HEK293T (cell line): ENCODE results near the gene CRYGS.

Experiments
- CTCF ChIA-PET: fragments of 350-600 bp; formaldehyde crosslinking; extraction: SDS; loops from one replicate; lab custom pipeline; 2021; ENCODE audit warnings: antibody characterized with exemption, inconsistent platforms; lab: Yijun Ruan, JAX
- POLR2A ChIA-PET: fragments of 350-600 bp; formaldehyde crosslinking; extraction: SDS; loops from one replicate; lab custom pipeline; 2020; ENCODE audit warnings: antibody characterized with exemption, inconsistent platforms; lab: Yijun Ruan, JAX
- DNase-seq: peaks from one replicate; pipeline ENCODE4 v3.0.0; 2012; ENCODE audit warnings: mixed read lengths; ENCODE audit errors: extremely low spot score
- ARNT ChIP-seq: fragments of 450-650 bp; IDR thresholded peaks from 2 replicates; pipeline ENCODE4 v1.6.1; 2017; ENCODE audit warnings: mild to moderate bottlenecking
- BHLHE40 ChIP-seq: fragments of 450-650 bp; IDR thresholded peaks from 2 replicates; pipeline ENCODE4 v1.6.1; 2016; ENCODE audit warnings: mild to moderate bottlenecking, moderate library complexity, borderline replicate concordance
- CTBP1 ChIP-seq: fragments of 450-650 bp; IDR thresholded peaks from 2 replicates; pipeline ENCODE4 v1.6.1; 2016; ENCODE audit warnings: borderline replicate concordance
- ELF4 ChIP-seq: fragments of 450-650 bp; IDR thresholded peaks from 2 replicates; pipeline ENCODE4 v1.6.1; 2017; ENCODE audit warnings: antibody characterized with exemption
- FOXA1 ChIP-seq: fragments of 450-650 bp; IDR thresholded peaks from 2 replicates; pipeline ENCODE4 v1.6.1; 2016; ENCODE audit warnings: mild to moderate bottlenecking
- FOXK2 ChIP-seq: fragments of 450-650 bp; IDR thresholded peaks from 2 replicates; pipeline ENCODE4 v1.6.1; 2016; ENCODE audit warnings: mild to moderate bottlenecking
- FOXM1 ChIP-seq: fragments of 450-650 bp; IDR thresholded peaks from 2 replicates; pipeline ENCODE4 v1.6.1; 2017; ENCODE audit warnings: mild to moderate bottlenecking, borderline replicate concordance
- HDGF ChIP-seq: fragments of 450-650 bp; IDR thresholded peaks from 2 replicates; pipeline ENCODE4 v1.6.1; 2017; ENCODE audit warnings: antibody characterized with exemption, borderline replicate concordance
- L3MBTL2 ChIP-seq: fragments of 450-650 bp; conservative IDR thresholded peaks from 2 replicates; pipeline ENCODE4 v1.6.1; 2016; ENCODE audit warnings: mild to moderate bottlenecking
- LEF1 ChIP-seq: fragments of 450-650 bp; IDR thresholded peaks from 2 replicates; pipeline ENCODE4 v1.6.1; 2017; ENCODE audit warnings: mild to moderate bottlenecking, borderline replicate concordance
- NFRKB ChIP-seq: fragments of 450-650 bp; IDR thresholded peaks from 2 replicates; pipeline ENCODE4 v1.6.1; 2016; ENCODE audit warnings: mild to moderate bottlenecking, moderate library complexity
- SP1 ChIP-seq: fragments of 450-650 bp; IDR thresholded peaks from 2 replicates; pipeline ENCODE4 v1.6.1; 2017
- SUZ12 ChIP-seq: fragments of 450-650 bp; IDR thresholded peaks from 2 replicates; pipeline ENCODE4 v1.6.1; 2016; ENCODE audit warnings: mild to moderate bottlenecking
- TARDBP ChIP-seq: fragments of 450-650 bp; IDR thresholded peaks from 2 replicates; pipeline ENCODE4 v1.6.1; 2016
- ZNF384 ChIP-seq: fragments of 450-650 bp; IDR thresholded peaks from 2 replicates; pipeline ENCODE4 v1.6.1; 2016
- TF ChIP-seq, protein P1 (sequence below): fragments of 450-650 bp; IDR thresholded peaks from 2 replicates; pipeline ENCODE4 v1.6.1; 2016

The CRYGS gene

DNA sequence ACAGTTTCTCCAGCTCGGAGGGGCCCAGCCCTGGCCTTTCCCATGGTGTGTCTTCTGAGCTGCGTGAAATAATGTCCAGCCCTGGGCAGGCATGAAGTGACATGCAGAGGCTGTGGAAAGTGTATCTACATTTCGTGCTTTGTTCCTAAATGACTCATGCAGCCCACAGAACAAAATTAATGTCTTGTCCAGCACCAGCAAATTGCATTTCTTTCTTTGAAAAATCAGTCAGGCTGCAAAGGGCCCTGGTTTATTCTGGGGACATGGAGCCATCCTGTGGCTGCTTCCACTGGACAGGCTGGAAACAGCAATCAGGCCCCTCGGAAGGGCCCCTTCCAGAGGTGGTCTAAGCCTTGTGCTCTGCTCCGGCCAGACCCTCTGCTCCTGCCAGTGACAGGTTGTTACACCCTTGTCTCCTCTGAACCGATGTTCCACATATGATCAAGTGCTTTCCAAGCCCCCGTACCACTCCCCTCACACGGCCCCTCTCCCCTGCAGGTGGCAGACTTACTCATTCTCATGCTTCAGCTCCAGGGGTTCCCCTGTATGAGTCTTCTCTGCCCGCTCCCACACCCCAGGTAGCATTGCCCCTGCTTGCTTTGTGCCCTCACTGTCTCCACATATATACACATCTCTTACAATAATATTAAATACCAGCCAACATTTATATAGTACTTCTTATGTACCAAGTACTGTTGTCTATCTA is 33.7 kb downstream of the CRYGS start:
- no peak for DNase-seq
- TF ChIP-seq, protein P1, sequence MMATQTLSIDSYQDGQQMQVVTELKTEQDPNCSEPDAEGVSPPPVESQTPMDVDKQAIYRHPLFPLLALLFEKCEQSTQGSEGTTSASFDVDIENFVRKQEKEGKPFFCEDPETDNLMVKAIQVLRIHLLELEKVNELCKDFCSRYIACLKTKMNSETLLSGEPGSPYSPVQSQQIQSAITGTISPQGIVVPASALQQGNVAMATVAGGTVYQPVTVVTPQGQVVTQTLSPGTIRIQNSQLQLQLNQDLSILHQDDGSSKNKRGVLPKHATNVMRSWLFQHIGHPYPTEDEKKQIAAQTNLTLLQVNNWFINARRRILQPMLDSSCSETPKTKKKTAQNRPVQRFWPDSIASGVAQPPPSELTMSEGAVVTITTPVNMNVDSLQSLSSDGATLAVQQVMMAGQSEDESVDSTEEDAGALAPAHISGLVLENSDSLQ = no peak
- TF ChIP-seq FOXM1 (no peak), NFRKB (no peak), FOXK2 (no peak), LEF1 (no peak), HDGF (no peak), SUZ12 (no peak), TARDBP (no peak), FOXA1 (no peak), L3MBTL2 (no peak), CTBP1 (no peak), ZNF384 (no peak), ARNT (no peak), ELF4 (no peak), BHLHE40 (no peak), SP1 (no peak)
- ChIA-PET POLR2A (no interaction called here), CTCF (no interaction called here)

- TF ChIP-seq, protein P1 = no peak
- TF ChIP-seq LEF1 = no peak
- TF ChIP-seq CTBP1 = no peak
- no peak for TF ChIP-seq FOXA1
- TF ChIP-seq NFRKB = no peak
- TF ChIP-seq ZNF384 = no peak
- DNase-seq = no peak
- ChIA-PET POLR2A (no interaction called here), CTCF (no interaction called here)
These were observed 34.8 kb downstream of the CRYGS start for GRCh38 chr3:186509423-186509822.

GRCh38 chr3:186506857-186507256 is 37.3 kb downstream of the CRYGS start:
- no peak for DNase-seq
- ChIA-PET POLR2A (no interaction called here), CTCF (no interaction called here)
- TF ChIP-seq FOXK2 (no peak), ARNT (no peak), LEF1 (no peak), CTBP1 (no peak), BHLHE40 (no peak), FOXM1 (no peak), HDGF (no peak), SUZ12 (no peak), FOXA1 (no peak), ELF4 (no peak), SP1 (no peak), NFRKB (no peak)

DNA sequence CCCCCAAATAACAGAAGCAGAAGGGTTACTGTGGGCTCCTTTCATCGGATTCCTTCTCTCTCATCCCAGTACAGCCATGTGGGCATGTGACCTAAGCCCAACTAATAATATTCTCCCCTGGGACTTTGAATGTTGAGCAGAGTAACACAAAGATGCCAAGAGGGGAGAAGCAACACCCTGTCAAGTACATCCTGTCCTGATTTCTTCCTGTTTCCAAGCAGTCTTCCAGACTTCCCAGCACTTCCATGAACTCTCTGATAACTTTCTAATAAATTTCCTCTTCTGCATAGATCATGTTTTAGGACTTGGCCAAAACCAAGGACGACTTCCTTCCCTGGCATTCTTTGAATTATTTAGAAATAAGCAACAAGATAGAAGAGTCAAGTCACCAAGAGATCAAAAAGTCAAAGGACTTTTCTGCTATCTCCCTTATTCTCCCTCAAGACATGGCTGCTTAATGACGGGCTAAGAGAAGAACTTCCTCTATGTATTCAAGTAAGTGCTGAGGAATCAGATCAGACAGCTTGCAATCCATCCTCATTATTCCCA is 37.9 kb downstream of the CRYGS start:
- CTCF ChIA-PET = no interaction called here
- POLR2A ChIA-PET = no interaction called here
- DNase-seq = no peak
- TF ChIP-seq, protein P1 = no peak
- no peak for TF ChIP-seq BHLHE40
- no peak for TF ChIP-seq NFRKB
- TF ChIP-seq ARNT = no peak
- no peak for TF ChIP-seq SUZ12
- TF ChIP-seq TARDBP = no peak
- TF ChIP-seq FOXM1 = no peak
- TF ChIP-seq FOXK2 = no peak
- no peak for TF ChIP-seq SP1
- no peak for TF ChIP-seq HDGF
- TF ChIP-seq LEF1 = no peak
- no peak for TF ChIP-seq L3MBTL2
- no peak for TF ChIP-seq CTBP1
- no peak for TF ChIP-seq ELF4
- no peak for TF ChIP-seq ZNF384
- no peak for TF ChIP-seq FOXA1

- DNase-seq = no peak
- CTCF ChIA-PET = no interaction called here
- POLR2A ChIA-PET = no interaction called here
- TF ChIP-seq CTBP1 (no peak), L3MBTL2 (no peak), SP1 (no peak), ELF4 (no peak), ZNF384 (no peak), TARDBP (no peak), FOXA1 (no peak), SUZ12 (no peak), ARNT (no peak)
- TF ChIP-seq, protein P1 = no peak
These were observed 41.0 kb downstream of the CRYGS start for GRCh38 chr3:186502966-186503712.
